HG03280 (cell line): Measurements from ENCODE around the gene KAT14.
"Not testable (repeated sequence)": the region's sequence is repeated elsewhere in the genome, so short reads cannot be mapped to it uniquely, and the experiment has no call there.

Experiments
- ATAC-seq: cut with Tn5 transposase; IDR thresholded peaks from one replicate; pipeline ENCODE4 v1.9.1; 2021; ENCODE audit warnings: mild to moderate bottlenecking, moderate library complexity; ENCODE audit not compliant: unreplicated experiment

Gene KAT14

DNA sequence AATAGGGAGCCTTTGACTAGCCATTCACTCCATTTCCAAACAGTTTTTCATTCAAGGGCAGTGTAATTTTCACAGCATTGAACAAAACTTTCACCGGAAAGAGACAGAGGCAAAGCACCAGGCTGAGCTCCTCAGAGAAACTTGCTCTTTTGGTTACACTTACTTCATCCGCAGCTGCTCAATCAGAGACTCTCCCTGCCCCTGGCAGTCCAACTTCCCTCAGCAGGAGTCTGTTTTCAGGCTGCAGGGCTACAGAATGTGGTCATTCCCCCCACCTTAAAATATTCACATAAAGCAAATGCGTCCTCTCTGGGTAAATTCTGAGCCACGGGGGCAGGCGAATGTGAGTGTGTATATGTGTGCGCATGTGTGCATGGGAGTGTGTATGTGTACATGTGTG lies 80.6 kb downstream of the KAT14 start:
- ATAC-seq = no peak

DNA sequence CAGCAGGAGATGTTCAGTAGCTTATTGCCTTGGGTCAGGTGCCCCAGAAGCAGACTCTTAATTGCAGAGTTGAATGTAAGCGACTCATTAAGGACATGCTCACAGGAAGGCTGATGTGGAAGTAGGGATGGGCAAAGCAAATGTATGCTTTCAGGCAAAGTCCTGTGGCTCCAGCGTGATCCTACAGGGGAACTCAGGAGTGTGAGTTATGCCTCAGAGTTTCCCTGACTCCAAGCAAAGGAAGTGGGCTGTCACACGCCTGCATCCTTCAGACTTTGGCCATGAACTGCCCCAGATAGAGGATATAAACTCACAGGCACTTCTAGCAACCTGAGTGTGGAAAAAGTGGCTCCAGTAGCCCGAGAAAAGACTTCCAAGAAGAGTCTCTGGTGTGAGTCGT lies 85.7 kb downstream of the KAT14 start:
- no peak for ATAC-seq

DNA sequence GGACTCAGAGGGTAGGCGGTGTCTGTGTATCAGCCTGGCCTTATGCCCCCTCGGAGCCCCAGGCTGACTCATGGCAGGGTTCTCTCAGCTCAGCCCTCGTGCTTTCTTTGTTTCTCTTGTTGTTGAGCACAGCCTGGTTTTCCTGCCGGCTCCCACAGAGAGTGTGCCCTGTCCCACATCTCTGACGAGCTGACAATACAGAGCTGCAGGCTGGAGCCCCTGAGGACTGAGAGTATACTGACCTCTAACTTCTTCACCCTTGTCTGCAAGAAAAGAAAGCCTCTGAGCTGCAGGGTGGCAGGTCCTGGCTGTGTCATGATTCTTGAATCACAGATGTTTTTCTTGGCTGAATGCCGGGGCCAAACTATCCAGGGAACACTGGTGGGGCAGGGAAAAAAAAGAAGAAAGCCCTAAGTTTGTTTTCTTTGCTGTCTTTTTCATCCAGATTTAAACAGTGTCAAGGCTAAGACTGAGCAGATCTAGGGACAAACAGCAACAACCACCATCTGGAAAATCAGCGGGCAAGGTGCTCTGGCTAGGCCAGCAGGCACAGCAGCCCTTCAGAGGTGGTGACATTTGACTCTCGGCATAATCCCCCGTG lies 87.4 kb downstream of the KAT14 start:
- ATAC-seq = no peak

DNA sequence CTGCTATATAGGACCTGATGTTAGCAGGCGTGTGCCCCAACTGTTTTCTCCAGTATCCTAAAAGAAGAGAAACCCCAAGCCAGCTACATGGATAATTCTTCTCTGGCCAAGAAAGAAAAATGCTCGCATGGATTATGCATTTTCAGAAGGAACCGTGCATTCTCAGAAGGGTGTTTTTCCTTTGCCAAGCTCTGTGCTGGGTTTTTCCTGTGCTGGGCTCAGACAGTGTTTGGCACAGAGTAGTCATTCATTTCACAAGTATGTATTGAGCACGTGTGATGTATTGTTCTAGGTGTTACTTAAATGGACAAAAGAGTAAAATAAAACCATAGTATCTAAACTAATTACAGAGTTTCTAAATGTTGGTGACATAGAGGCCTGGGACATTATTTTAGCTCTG lies 88.0 kb downstream of the KAT14 start:
- no peak for ATAC-seq

DNA sequence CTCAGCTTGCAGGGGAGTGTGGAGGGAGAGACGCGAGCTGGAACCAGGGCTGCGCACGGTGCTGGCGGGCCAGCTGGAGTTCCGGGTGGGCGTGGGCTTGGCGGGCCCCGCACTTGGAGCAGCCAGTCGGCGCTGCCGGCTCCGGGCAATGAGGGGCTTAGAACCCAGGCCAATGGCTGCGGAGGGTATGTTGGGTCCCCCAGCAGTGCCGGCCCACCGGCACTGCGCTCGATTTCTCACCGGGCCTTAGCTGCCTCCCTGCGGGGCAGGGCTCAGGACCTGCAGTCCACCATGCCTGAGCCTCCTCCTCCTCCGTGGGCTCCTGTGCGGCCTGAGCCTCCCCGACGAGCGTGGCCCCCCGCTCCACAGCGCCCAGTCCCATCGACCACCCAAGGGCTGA lies 89.1 kb downstream of the KAT14 start:
- not testable (repeated sequence) for ATAC-seq

DNA sequence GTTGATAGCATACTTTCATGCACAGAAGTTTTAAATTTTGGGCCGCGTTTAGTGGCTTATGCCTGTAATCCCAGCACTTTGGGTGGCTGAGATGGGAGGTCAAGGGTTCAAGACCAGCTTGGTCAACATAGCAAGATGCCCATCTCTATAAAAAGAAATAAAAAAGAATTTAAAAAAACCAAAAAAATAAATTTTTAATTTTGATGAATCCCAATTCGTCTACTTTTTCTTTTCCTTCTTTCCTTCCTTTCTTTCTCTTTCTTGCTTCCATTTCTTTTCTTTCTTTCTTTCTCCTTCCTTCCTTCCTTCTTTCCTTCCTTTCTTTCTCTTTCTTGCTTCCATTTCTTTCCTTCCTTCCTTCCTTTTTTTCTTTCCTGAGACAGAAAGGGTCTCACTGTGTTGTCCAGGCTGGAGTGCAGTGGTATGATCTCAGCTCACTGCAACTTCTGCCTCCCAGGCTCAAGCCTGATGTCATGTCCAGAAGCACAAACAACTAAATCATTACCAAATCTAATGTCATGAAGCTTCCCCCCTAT lies 95.8 kb downstream of the KAT14 start:
- ATAC-seq = no peak
